ENCODE data around the gene DEPP1. TPM values are rescaled to one million over a fixed set of nuclear protein-coding genes. Genes with fewer than 3 reads are reported as not detected.

The DEPP1 gene
- polyA plus RNA-seq, 1 donor from 2014 or later: 4.3 TPM

DNA sequence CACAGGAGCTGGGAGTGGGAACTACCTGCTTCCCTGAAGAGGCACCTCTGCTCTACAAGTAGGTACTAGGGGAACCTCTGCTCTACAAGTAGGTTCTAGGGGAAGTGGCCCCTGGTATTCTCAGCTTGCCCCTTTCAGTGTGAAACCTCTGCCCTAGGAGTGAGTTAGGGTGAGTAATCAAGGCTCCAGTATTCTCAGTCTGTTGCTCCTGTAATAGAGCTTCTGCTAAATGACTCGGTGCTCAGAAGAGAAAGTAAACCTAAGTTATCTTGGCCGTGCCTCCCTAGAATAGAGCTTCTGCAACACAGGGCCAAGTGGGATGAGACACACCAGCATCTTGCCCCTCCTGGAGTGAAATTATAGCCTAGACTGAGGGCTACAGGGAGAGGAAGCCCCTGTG lies 32.4 kb downstream of the DEPP1 start:
- Histone ChIP-seq H3K9me2 (ENCODE audit: insufficient read depth, low read length) (no peaks in the 10 kb centered on the region), H3K9me3 (ENCODE audit: low read length) (no peaks in the 10 kb centered on the region), H3F3A (ENCODE audit: insufficient read depth, low read length, poor library complexity, severe bottlenecking) (no peaks in the 10 kb centered on the region), H3K27me3 (ENCODE audit: insufficient read depth, low read depth, low read length) (no peaks in the 10 kb centered on the region), H3K36me3 (ENCODE audit: insufficient read depth, low read length) (no peaks in the 10 kb centered on the region), H3K4me2 (ENCODE audit: low read length) (no peak overlapping the region), H2AFZ (ENCODE audit: low read depth, low read length) (no peak overlapping the region), H3K79me2 (replicated peaks; ENCODE audit: insufficient read depth, low read length) (no peaks in the 10 kb centered on the region), H3K27ac (ENCODE audit: low read length) (no peak overlapping the region), H3K9ac (ENCODE audit: low read length) (no peak overlapping the region), H4K20me1 (ENCODE audit: insufficient read depth) (no peaks in the 10 kb centered on the region), H3K4me3 (ENCODE audit: low read length) (no peak overlapping the region)
- TF ChIP-seq TAF1 (IDR thresholded peaks at IDR 0.05; ENCODE audit: low read depth): no peak
- TF ChIP-seq RAD21 (conservative IDR thresholded peaks at IDR 0.05): no peak
- TF ChIP-seq SMC3 (conservative IDR thresholded peaks at IDR 0.05; ENCODE audit: poor library complexity): no peak
- TF ChIP-seq POLR2AphosphoS5 (IDR thresholded peaks at IDR 0.05): no peak
- TF ChIP-seq EP300 (conservative IDR thresholded peaks at IDR 0.05; ENCODE audit: poor library complexity, severe bottlenecking): no peak
- no peak for TF ChIP-seq EZH2 (IDR thresholded peaks at IDR 0.05; ENCODE audit: borderline replicate concordance, insufficient read depth, low read length, poor library complexity, severe bottlenecking)
- TF ChIP-seq, protein P1, sequence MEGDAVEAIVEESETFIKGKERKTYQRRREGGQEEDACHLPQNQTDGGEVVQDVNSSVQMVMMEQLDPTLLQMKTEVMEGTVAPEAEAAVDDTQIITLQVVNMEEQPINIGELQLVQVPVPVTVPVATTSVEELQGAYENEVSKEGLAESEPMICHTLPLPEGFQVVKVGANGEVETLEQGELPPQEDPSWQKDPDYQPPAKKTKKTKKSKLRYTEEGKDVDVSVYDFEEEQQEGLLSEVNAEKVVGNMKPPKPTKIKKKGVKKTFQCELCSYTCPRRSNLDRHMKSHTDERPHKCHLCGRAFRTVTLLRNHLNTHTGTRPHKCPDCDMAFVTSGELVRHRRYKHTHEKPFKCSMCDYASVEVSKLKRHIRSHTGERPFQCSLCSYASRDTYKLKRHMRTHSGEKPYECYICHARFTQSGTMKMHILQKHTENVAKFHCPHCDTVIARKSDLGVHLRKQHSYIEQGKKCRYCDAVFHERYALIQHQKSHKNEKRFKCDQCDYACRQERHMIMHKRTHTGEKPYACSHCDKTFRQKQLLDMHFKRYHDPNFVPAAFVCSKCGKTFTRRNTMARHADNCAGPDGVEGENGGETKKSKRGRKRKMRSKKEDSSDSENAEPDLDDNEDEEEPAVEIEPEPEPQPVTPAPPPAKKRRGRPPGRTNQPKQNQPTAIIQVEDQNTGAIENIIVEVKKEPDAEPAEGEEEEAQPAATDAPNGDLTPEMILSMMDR (IDR thresholded peaks at IDR 0.05; ENCODE audit: poor library complexity, severe bottlenecking): no peak
- no peak for TF ChIP-seq MXI1 (conservative IDR thresholded peaks at IDR 0.05; ENCODE audit: poor library complexity, severe bottlenecking)
- TF ChIP-seq, protein P2, sequence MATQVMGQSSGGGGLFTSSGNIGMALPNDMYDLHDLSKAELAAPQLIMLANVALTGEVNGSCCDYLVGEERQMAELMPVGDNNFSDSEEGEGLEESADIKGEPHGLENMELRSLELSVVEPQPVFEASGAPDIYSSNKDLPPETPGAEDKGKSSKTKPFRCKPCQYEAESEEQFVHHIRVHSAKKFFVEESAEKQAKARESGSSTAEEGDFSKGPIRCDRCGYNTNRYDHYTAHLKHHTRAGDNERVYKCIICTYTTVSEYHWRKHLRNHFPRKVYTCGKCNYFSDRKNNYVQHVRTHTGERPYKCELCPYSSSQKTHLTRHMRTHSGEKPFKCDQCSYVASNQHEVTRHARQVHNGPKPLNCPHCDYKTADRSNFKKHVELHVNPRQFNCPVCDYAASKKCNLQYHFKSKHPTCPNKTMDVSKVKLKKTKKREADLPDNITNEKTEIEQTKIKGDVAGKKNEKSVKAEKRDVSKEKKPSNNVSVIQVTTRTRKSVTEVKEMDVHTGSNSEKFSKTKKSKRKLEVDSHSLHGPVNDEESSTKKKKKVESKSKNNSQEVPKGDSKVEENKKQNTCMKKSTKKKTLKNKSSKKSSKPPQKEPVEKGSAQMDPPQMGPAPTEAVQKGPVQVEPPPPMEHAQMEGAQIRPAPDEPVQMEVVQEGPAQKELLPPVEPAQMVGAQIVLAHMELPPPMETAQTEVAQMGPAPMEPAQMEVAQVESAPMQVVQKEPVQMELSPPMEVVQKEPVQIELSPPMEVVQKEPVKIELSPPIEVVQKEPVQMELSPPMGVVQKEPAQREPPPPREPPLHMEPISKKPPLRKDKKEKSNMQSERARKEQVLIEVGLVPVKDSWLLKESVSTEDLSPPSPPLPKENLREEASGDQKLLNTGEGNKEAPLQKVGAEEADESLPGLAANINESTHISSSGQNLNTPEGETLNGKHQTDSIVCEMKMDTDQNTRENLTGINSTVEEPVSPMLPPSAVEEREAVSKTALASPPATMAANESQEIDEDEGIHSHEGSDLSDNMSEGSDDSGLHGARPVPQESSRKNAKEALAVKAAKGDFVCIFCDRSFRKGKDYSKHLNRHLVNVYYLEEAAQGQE (IDR thresholded peaks at IDR 0.05; ENCODE audit: borderline replicate concordance): no peak

DNA sequence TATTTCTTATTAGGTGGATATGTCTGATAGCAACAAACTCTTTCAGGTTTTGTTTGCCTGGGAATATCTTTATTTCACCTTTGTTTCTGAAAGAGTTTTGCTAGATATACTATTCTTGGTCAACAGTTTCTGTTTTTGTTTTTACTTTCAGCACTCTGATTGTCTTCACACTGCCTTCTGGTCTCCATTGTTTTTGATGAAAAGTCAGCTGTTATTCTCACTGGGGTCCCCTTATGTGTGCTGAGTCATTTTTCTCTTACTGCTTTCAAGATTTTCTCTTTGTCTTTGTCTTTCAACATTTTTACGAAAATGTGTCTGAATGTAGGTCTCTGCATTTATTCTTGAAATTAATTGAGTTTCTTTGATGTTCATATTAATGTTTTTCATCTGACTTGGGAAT lies 34.3 kb downstream of the DEPP1 start:
- H3F3A ChIP-seq (ENCODE audit: insufficient read depth, low read length, poor library complexity, severe bottlenecking): no peaks in the 10 kb centered on the region
- no peak overlapping the region for H3K27ac ChIP-seq (ENCODE audit: low read length)
- no peak overlapping the region for H3K4me3 ChIP-seq (ENCODE audit: low read length)
- H3K27me3 ChIP-seq (ENCODE audit: insufficient read depth, low read depth, low read length): no peaks in the 10 kb centered on the region
- no peaks in the 10 kb centered on the region for H4K20me1 ChIP-seq (ENCODE audit: insufficient read depth)
- TF ChIP-seq RAD21 (conservative IDR thresholded peaks at IDR 0.05) (no peak), TAF1 (IDR thresholded peaks at IDR 0.05; ENCODE audit: low read depth) (no peak), EP300 (conservative IDR thresholded peaks at IDR 0.05; ENCODE audit: poor library complexity, severe bottlenecking) (no peak), SMC3 (conservative IDR thresholded peaks at IDR 0.05; ENCODE audit: poor library complexity) (no peak), POLR2AphosphoS5 (IDR thresholded peaks at IDR 0.05) (no peak), MXI1 (conservative IDR thresholded peaks at IDR 0.05; ENCODE audit: poor library complexity, severe bottlenecking) (no peak), EZH2 (IDR thresholded peaks at IDR 0.05; ENCODE audit: borderline replicate concordance, insufficient read depth, low read length, poor library complexity, severe bottlenecking) (no peak)
- TF ChIP-seq, protein P1 (IDR thresholded peaks at IDR 0.05; ENCODE audit: poor library complexity, severe bottlenecking): no peak
- TF ChIP-seq, protein P2 (IDR thresholded peaks at IDR 0.05; ENCODE audit: borderline replicate concordance): no peak
- H3K9ac ChIP-seq (ENCODE audit: low read length): no peak overlapping the region
- no peaks in the 10 kb centered on the region for H3K9me3 ChIP-seq (ENCODE audit: low read length)
- H3K36me3 ChIP-seq (ENCODE audit: insufficient read depth, low read length): no peaks in the 10 kb centered on the region
- H3K4me2 ChIP-seq (ENCODE audit: low read length): no peak overlapping the region
- H2AFZ ChIP-seq (ENCODE audit: low read depth, low read length): no peak overlapping the region
- no peaks in the 10 kb centered on the region for H3K9me2 ChIP-seq (ENCODE audit: insufficient read depth, low read length)
- no peaks in the 10 kb centered on the region for H3K79me2 ChIP-seq (replicated peaks; ENCODE audit: insufficient read depth, low read length)
